GM12873 (cell line): ENCODE results near the gene PTPRJ.

Experiments used
- CTCF ChIP-seq: IDR thresholded peaks from 2 replicates; pipeline ENCODE4 v1.5.1; 2012; ENCODE audit warnings: low read depth, mild to moderate bottlenecking, moderate library complexity, low read length, control low read depth; ENCODE audit not compliant: insufficient read depth; ENCODE audit errors: missing control alignments

Gene PTPRJ

GRCh38 chr11:48075637-48076036 lies 95.3 kb downstream of the PTPRJ start:
- TF ChIP-seq CTCF = no peak

- TF ChIP-seq CTCF = no peak
Observed at GRCh38 chr11:48077251-48077650, 96.9 kb downstream of the PTPRJ start.

- no peak for TF ChIP-seq CTCF
Observed at GRCh38 chr11:48078689-48079088, 98.3 kb downstream of the PTPRJ start.

- TF ChIP-seq CTCF = no peak
Observed at GRCh38 chr11:48079596-48079995, 99.2 kb downstream of the PTPRJ start.

- TF ChIP-seq CTCF = no peak
Observed at GRCh38 chr11:48080301-48080861, 100.0 kb downstream of the PTPRJ start.

GRCh38 chr11:48081151-48082010 lies 101.0 kb downstream of the PTPRJ start:
- no peak for TF ChIP-seq CTCF

- TF ChIP-seq CTCF = no peak
Observed at GRCh38 chr11:48082771-48083170, 102.4 kb downstream of the PTPRJ start.
